Brain pericyte (primary cell): ENCODE results near the gene TRIM66.
A peak's percentile ranks its signal among the peaks of the same experiment; 100 is the strongest.

Source experiments
- DNase-seq: peaks from one replicate; pipeline ENCODE4 v3.0.0-alpha.2; 2012; ENCODE audit warnings: low read depth, low spot score

TRIM66 gene

DNA sequence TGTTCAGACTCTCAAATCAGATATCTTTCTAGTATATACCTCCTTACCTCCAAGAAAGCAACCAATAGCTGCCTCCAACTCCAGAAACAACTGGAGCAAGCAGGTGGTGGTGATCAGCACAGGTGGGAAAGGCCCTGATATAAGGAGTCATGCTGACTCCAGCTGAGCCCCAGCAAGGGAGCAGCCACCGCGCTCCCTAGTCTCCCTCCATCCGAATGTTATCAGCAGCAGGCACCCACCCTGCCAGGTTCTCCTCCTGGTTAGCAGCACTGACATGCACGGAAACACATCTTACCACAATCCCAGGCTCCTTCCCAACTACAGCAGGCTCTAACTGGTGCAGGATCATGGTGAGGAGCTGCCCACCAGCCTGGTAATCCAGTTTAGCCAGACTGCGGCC is 69.9 kb downstream of the TRIM66 start:
- no peak for DNase-seq

DNA sequence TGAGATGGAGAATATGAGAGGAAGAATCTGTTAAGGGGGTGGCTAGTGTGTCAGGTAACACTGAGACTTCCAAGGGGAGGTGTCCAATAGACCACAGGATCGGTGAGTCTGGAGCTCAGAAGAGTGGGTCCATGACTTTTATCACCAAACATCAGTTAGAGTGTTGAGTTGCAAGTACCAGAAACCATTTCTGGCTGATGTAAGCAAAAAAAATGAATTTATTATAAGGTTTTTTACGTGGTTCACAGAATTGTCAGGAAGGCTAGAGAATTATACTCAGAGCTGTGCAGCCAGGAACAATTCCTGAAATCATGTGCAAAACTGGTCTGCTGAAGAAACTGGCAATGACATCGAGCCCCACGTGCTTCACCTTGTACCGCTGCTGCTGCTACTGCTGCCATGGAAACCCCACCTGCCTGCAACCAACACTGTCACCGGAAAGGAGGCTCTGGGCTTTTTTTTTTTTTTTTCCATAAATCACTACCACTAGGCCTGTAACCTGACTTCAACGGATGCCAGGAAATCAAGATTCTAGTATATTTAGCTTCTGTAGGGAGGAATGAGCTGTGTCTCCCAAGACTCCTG is 71.8 kb downstream of the TRIM66 start:
- DNase-seq: no peak

DNA sequence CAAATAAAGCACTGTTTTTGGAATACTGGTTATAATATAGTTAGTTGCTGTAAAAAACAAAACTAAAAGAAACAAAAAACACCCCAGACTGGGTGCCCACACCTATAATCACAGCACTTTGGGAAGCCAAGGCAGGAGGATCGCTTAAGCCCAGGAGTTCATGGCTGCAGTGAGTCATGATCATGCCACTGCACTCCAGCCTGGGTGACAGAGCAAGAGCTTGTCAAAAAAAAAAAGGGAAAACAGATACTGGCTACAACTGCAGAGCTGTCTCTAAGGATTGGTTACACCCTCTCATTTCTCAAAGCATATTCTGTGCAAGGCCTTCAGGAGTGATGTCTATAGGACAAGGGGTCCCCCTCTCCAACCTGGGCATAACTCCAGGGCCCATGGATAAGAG is 73.8 kb downstream of the TRIM66 start:
- no peak for DNase-seq

DNA sequence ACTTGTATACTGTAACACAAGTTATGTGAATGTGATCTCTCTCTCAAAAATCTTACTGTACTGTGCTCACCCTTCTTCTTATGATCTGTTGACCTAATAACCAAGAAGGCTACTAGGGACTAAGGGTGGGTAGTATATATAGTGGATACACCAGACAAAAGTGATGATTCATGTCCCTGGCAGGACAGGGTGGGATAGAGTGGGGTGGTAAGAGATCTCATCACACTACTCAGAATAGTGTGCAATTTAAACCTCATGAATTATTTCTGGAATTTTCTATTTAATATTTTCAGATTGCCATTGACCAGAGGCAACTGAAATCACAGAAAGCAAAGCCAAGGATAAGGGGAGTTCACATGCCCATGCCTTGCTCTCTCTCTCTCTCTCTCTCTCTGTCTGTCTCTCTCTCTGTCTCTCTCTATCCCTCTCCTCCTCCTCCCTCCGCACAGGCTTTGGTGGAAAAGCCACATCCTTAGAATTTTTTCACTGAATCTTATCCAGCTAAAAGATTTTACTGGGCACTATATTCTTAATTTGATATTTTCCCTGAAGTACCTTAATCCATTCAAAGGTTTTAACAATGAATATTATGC is 76.4 kb downstream of the TRIM66 start:
- DNase-seq: no peak

DNA sequence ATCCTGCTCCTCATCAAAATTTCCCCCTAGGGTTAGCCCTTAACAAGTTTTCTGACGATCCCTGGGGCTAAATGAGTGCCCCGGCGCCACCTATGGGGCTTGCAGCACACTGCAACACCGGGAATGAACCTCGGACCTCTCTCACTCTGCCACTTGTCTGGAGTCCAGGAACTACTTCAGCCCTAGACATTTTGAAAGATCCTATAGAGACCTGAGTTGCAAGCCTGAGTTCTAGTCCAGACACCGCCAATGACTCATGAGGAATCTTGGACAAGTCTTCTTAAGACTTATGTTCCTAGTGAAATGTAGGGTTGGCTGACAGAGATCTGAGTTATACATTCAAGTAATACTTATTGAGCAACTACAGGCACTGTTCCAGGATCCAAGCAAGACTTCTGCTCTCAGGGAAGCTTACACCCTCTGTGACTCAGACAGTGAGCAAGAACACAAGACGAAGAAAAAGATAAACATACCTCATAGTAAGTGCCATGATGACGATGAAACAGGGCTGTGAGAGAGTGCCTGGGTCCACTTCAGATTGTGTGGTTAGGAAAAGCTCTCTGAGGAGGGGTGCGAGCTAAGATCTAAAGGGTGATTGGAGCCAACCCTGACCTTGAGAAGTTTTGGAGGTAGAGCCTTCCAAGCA is 78.3 kb downstream of the TRIM66 start:
- peak; percentile 83 for DNase-seq

DNA sequence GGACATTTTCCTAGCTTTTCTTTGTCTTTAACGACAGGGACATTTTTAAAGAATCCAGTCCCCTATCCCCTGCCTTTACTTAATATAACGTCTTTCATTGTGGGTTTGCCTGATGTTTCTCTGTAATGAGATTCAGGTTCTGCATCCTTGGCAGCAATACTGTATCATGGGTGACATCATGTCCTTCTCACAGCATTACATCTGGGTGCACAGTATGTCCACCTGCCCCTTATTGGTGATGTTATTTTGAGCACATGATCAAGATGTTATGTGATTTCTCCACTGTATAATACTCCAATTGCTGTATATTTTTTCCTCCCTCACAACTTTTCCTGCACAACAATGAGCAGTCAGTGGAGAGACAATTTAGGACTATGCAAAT is 78.8 kb downstream of the TRIM66 start:
- DNase-seq: no peak

DNA sequence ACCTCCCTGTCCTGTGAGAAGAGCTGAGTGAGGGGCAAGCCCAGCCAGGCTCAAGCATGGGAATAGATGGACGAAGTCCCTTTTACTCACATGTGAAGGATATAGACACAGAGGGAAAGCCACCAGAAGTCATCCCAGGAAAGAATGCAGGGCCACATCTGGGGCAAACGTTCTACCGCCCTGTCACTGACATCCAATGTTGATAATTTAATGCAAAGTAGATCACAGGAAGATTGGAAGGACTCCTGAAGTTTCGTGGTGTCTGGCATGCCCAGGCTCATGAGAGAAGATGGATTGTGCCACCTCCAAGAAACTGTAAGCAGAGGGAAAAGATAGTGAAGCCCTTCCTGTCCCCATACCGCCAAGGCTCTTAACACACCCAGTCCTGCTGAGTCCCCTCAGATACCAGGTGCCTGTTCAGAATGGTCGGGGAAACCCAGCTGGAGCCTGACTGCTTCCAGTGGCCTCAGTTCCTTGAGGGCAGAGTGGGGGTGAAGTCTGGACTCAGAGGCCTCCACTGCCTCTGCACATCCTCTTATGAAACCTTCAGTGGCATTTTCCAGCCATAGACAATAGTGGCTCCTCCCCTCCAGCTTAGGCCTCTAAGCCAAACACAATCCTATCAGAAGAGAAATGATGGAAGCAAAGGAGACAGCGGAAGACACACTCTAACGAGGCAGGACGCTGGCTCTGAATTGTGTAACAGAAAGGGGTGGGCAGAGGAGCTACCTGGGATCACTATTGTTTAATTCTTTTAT is 80.9 kb downstream of the TRIM66 start:
- no peak for DNase-seq

DNA sequence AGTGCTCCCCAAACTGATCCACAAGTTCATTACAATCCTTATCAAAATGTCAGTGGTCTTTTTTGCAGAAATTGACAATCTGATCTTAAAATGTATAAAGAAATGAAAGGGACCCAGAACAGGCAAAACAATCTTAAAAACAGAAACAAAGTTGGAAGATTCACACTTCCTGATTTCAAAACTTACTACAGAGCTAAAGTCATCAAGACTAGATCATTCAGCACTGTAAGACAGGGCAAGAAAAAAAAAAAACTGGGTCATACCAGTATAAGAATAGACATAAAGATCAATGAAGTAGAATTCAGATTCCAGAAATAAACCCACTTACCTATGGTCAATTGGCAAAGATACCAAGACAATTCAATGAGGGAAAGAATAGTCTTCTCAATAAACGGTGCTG is 84.0 kb downstream of the TRIM66 start:
- DNase-seq: no peak

DNA sequence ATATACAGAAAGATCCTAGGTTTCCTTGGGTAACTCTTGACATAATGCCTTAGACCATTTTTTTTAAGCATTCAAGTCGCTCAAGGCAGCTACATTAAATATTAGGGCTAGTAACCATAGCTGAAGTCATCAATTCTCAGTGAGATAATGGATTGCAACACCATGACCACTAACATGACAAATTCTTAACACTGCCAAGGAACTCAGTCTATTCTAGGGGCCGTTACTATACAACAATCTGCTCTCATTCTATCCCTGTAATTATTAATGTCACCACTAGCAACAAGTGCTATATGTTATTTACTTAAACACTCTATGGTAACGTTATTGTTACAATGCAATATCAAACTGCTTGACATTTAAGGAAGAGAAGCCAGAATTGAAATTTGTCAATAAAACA is 85.3 kb downstream of the TRIM66 start:
- no peak for DNase-seq

DNA sequence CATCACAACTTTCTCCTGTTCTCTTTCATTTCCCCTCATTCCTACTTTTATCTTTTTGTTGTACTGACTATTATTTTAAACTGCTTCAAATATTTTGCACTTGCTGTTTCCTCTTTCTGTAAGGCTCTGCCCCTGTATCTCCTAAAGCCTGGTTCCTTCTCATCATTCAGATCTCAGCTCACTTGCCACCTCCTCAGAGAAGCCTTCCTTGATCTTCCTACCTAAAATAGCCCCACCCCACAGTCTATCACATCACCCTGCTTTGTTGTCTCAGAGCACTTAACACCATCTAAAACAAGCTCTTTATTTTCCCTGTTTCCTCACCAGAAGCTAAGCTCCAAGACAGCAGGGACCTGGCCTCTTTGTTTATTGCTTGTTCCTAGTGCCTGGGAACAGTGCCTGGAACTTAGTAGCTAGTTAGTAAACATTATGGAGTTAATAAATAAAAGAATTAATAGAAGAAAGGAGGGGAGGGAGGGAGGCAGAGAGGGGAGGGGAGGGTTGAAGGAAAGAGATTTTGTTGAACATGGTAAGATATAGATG is 85.9 kb downstream of the TRIM66 start:
- DNase-seq: no peak

DNA sequence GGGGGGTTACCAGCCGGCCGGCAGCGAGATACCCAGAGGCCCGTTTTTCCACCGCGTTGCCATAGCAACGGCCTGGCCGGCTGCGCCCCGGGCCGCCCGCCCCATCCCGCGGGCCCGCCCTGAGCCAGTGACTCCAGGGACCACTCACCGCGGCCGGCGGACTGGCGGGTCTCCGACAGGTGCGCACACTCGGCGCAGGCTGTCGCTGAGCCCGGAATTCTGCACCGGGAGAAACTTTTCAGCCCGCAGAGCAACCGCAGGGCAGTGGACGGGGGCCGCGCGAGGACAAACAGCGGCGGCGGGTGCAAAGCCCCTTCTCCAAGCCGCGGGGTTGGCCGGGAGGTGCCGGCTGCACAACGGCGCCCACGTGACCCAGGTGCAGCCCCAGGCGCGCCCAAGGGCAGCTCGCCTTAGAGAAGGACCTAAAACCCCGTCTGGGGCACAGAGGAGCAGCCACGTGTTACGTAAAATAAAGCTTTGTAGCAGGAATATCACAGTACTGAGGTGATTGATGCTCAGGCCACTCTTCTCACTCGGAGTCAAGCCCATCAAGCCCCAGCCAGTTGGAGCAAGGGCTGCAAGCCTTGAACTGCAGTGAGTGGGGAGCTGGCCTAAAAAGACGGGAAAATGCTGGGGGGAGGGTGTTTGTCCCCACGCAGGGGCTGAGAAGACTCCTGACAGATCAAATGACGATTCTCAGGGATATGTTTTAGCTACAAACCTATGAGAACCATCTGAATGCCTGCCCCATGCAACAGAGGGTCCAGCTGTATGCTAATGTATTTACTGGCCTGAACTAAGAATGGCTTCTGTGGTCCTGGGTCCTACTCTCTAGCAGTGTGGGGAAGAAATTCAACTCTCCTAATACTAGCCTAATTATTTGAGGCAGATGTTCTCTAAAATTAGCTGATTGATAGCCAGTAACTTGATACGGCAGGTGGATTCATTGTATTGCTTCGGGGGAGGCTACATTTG is 88.2 kb downstream of the TRIM66 start, which contains the start of gene STK33:
STK33 (minus strand) TSS at position 294 of the 975 bp plus-strand sequence. CDS start 119,323 bp downstream, outside the sequence.
- DNase-seq: no peak

DNA sequence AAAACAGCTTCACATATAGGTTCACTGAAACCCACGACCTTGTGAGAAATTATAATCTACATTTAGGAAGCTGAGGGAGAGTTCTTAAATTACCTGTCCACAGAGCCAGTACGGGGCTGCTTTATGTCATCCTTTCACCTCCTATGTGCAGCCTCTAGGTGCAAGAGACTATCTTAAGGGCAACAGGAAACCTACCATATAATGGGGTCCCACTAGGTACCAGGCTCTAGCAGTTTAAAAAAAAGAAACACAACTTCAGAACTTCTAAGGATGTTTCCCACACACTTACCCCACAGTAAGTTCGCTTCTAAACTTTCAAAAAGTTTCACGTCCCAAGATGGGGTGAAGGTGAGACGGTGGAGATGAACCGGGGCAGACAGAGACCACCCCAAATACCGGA is 89.0 kb downstream of the TRIM66 start:
- no peak for DNase-seq

DNA sequence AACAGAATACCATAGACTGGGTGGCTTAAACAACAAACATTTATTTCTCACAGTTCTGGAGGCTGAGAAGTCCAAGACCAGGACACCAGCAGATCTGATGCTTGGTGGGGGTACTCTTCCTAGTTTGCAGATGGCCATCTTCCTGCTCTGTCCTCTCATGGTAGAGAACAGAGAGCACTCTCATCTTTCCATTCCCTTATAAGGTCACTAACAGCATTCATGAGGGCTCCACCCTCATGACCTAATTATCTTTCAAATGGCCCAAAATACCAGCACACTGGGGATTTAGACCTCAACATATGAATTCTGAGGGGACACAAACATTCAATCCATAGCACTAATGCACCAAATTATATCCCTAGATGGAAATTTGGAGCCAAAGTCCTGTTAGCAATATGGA is 94.5 kb downstream of the TRIM66 start:
- DNase-seq: no peak

DNA sequence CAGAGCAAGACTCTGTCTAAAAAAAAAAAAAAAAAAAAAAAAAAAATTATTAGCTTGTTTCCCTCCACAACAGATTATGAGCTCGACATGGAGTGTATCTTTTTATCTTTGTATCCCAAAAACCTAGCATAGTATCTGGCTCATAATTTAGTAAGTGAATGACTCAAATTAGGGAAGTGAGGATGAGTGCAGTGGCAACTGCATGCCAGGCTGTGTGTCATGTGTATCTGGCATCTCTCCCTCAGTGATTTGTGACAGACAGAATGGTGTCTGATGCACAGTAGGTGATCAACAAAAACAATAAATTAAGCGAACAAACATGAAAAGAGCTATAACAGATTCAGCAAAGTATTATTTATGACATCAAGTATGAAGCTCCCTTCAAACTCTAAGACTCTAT is 95.7 kb downstream of the TRIM66 start:
- no peak for DNase-seq

DNA sequence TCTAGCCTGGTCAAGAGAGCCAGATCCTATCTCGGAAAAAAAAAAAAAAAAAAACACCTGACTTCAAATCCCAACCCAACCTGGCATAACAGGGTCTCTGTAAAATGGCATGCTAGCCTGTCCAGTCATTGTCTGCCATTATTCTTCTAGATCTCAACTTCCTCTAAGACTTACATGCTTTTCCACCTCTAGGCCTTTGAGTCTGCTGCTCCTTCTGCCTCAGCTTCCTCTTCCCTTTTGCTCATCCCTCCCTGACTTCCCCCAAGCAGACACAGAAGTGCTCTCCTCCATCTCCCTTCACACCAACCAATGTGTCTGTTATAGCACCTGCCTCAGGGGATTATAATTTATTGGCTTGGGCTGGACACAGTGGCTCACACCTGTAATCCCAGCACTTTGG is 96.3 kb downstream of the TRIM66 start:
- DNase-seq: no peak

DNA sequence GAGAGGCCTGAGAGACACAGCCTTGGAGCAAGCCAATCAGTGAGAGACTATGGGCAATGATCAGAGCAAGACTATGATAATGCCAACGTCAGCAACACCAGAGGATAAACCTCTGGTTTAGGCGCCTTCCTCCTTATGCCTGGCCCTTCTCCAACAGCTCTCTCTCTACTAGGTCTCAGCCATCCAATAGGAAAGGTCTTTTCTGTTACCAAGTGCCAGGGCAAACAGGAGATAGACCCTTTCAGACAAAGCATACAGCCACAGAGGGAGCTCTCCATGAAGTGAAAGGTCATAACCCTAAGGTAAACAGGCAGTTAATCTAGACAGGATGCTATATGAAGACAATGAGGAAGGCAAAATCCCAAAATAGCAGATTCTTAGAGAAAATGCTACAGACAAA is 98.0 kb downstream of the TRIM66 start:
- no peak for DNase-seq

DNA sequence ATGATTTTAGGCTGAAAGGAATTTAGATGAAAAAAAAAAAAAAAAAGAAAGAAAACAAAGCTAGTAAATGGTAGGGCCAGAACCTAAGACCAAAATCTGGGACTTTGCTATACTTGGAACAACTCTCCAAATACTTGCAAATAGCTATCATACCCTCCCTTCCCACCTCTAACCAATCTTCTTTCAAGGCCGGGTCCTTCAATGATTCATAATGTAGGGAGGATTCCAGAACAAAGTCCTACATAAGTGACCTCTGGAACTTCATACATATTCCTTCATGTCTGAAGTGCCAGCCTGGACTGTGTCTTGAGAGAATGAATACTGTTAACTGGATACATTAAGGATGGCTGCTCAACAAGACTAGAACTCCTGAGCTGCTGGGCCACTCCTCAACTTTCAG is 98.4 kb downstream of the TRIM66 start:
- DNase-seq: no peak

DNA sequence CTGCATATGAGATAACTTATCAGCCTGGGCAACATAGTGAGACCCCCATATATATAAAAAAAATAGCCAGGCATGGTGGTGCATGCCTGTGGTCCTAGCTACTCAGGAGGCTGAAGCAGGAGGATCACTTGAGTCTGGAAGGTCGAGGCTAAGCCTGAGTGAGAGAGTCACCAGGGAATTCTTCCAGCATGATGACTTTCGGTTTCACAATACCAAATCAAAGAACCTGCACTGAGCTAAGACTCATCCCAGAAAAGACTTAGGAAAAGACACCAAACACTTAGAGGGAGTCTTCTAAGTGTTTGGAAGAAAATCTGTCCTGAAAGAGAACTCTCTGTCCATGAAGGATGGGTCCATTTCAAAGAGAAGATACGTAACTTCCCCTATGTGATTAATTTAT is 101.2 kb downstream of the TRIM66 start:
- DNase-seq: no peak

DNA sequence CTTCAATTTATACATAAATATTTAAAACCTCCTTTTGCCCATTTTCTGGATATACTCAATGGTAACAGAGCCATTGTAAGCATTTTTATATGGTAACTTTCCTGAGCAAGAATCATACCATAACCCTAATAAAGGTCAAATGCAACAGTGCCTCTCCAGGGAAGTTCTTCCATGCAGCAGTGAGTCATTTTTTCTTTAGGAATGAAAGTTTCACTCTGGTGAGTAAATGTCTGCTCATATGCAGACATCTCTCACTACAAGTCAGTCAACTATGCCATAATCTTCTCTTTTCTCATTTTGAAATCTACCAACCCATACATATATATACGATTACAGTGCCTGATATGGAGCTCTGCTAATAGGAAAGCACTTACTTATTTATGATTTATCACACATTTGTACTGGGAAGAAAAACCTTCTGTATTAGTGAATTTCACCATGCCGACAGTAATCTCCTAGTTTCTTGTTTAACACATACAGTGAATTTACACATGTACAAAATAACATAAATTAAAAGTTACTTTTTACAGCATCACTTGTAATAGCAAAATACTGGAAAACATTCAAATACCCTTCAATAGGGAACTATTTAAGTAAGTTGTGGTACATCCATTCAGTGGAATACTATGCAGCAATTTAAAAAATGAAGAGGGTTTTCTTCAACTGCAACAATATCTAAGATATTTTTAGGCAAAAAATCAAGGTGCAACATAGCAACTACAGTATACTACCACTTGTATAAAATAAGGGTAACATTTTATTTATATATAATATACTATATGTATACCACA is 104.5 kb downstream of the TRIM66 start:
- DNase-seq: no peak

DNA sequence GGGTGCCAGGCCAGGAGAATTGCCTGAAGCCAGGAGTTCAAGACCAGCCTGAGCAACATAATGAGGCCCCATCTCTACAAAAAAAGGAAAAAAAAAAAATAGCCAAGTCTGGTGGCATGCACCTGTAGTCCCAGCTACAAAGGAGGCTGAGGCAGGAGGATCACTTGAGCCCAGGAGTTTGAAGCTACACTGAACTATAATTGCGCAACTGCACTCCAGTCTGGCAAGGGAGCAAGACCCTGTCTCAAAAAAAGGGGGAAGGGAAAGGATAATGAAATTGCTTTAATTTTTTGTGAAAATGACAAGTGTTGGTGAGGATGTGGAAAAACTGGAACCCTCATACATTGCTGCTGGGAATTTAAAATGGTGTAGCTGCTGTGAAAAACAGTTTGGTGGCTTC is 107.7 kb downstream of the TRIM66 start:
- no peak for DNase-seq
